Bronchial epithelial cell (primary cell): ENCODE data around the gene CHI3L1. TPM values are rescaled to one million over a fixed set of nuclear protein-coding genes. Genes with fewer than 3 reads are reported as not detected.

Experiments
- DNase-seq: peaks from one replicate; pipeline ENCODE4 v3.0.0-alpha.2; 2010; ENCODE audit warnings: low read depth
- FAIRE-seq: peaks from 2 replicates; lab custom pipeline; 2011; peaks lifted over from hg19 to GRCh38; lab: Jason Lieb, UNC
- H3K27me3 ChIP-seq: 2 replicates; pipeline ENCODE4 v1.5.1; 2011; ENCODE audit warnings: low read length; ENCODE audit not compliant: control insufficient read depth, insufficient read depth
- H3K36me3 ChIP-seq: 2 replicates; pipeline ENCODE4 v1.5.1; 2011; ENCODE audit warnings: low read length; ENCODE audit not compliant: control insufficient read depth, insufficient read depth
- H3K4me3 ChIP-seq: 2 replicates; pipeline ENCODE4 v1.5.1; 2011; ENCODE audit warnings: mild to moderate bottlenecking, low read depth, low read length, control low read depth
- total RNA-seq: library from RNA; depleted of rRNA; stranded (reverse); fragments of >200 nt; gene quantifications from 2 replicates; pipeline ENCODE4 v1.2.1, GENCODE V29; 2014
- TF ChIP-seq, protein P1 (sequence below): IDR thresholded peaks from 2 replicates; pipeline ENCODE4 v1.5.1; 2011; ENCODE audit warnings: mild to moderate bottlenecking, moderate library complexity, low read length, control low read depth, inconsistent platforms; ENCODE audit not compliant: insufficient read depth, severe bottlenecking

Gene CHI3L1
- total RNA-seq, 1 donor from 2014 or later, result 0.79 TPM

DNA sequence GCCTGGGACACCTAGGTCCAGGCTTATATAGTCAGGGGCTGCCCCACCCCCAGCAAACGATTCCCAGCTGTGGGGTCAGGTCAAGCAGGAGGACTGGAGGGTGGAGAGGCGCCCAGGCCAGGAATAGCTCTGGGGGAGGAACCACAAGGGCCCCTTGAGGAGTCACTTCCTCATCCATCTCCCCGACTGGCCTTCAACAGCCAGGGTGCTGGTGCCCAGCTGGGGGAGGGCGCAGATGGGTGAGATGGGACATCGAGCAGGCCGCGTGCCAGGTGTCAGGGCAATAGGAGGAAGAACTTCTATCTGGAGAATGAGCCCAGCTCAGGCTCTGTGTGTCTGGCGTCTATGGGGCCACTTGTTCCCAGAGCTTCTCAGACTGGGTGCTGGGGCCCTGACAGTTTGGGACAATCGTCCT lies 10.7 kb downstream of the CHI3L1 start:
- FAIRE-seq (no peak), DNase-seq (no peak)
- no peak overlapping the region for H3K4me3 ChIP-seq

DNA sequence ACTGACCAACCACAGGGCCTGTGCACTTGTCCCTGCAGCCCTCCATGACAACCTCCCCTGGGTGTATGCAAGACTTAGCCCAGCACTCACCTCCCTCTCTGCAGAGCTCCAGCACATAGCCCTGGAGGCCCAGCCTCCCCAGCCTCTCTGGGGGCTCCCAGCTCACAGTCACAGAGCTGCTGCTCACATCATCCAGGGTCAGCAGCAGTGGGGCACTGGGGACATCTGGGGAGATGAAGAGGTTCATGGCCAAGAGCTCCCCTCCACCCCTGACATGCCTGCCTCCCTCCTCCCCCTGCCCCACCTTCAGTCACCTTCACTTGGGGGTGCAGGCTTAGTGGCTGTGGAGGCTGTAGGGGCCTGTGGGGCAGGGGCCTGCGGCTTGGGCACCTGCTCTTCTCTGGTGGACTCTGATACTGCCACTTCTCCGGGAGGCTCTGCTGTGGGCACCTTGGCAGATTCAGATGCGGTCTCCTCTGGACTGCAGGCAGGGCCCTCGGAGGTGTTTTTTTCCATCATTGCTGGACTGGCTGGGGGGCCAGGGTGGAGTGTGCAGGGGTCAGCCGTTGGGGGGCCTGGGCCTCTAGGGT lies 11.2 kb downstream of the CHI3L1 start, which contains the start of gene MYBPH:
Gene MYBPH (minus strand): TSS at position 590 of the 590 bp plus-strand sequence. CDS start 71 bp downstream, at position 519.
- Histone ChIP-seq H3K36me3 (no peaks in the 10 kb centered on the region), H3K27me3 (peaks cover 4% of the 10 kb centered on the region), H3K4me3 (no peak within 1 kb of the TSS)
- TF ChIP-seq, protein P1, sequence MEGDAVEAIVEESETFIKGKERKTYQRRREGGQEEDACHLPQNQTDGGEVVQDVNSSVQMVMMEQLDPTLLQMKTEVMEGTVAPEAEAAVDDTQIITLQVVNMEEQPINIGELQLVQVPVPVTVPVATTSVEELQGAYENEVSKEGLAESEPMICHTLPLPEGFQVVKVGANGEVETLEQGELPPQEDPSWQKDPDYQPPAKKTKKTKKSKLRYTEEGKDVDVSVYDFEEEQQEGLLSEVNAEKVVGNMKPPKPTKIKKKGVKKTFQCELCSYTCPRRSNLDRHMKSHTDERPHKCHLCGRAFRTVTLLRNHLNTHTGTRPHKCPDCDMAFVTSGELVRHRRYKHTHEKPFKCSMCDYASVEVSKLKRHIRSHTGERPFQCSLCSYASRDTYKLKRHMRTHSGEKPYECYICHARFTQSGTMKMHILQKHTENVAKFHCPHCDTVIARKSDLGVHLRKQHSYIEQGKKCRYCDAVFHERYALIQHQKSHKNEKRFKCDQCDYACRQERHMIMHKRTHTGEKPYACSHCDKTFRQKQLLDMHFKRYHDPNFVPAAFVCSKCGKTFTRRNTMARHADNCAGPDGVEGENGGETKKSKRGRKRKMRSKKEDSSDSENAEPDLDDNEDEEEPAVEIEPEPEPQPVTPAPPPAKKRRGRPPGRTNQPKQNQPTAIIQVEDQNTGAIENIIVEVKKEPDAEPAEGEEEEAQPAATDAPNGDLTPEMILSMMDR, result no peak
- no peak for DNase-seq
- no peak for FAIRE-seq

More for the DNA sequence above, 10.7 kb downstream of the CHI3L1 start:
- Histone ChIP-seq H3K27me3 (peaks cover 4% of the 10 kb centered on the region), H3K36me3 (no peaks in the 10 kb centered on the region)
- TF ChIP-seq, protein P1, result no peak

DNA sequence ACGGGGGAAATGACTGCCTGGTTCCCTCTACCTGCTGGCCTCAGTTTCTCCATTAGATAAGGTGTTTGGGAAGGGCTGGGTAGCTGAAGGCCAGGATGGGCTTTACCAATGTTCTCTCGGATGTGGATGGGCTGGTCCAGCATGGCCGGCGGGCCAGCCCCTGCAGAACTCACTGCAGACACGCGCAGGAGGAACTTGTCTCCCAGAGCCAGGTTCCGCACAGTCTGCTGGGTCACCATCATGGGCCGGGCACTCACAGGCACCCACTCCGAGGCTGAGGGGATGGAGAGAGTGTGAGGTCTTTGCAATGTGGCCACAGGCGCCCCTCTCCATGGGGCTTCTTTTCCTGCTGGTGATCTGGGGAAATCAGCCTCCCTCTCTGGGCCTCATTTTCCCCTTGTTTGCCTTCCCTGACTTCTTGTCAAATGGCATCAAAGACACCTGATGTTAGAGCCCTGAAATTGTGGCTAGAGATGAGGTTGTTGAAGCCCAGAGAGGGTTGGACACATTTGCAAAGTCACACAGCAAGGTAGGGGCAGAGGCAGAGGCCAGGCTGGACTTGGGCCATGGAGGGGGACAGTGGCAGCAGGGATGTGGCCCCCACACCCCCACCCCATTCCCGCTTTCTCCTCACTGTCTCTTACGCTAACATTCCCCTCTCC lies 12.0 kb downstream of the CHI3L1 start:
- H3K4me3 ChIP-seq, result no peak overlapping the region
- TF ChIP-seq, protein P1, result no peak
- peaks cover 4% of the 10 kb centered on the region for H3K27me3 ChIP-seq
- no peaks in the 10 kb centered on the region for H3K36me3 ChIP-seq
- DNase-seq (no peak), FAIRE-seq (no peak)

DNA sequence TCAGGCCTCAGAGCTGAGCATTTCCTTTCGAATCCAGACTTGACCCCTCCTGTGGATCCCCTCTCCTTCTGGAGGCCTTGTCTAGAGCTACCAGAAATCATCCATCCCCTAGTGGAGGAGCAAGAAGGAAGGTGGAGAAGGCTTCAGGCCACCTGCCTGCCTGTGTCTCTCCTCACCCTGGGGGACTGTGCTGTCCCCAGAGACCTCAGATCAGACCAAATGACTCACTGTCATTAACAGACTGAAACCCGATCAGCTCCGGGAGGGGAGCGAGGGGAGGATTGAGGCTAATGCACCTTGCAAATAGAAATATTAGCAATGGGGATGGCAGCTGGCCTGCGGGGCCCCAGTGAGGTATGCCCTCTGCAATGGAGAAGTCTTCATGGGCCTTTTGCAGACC lies 12.9 kb downstream of the CHI3L1 start:
- FAIRE-seq (no peak), DNase-seq (no peak)
- H3K27me3 ChIP-seq, result peaks cover 4% of the 10 kb centered on the region
- no peaks in the 10 kb centered on the region for H3K36me3 ChIP-seq
- TF ChIP-seq, protein P1, result no peak
- H3K4me3 ChIP-seq, result no peak overlapping the region

DNA sequence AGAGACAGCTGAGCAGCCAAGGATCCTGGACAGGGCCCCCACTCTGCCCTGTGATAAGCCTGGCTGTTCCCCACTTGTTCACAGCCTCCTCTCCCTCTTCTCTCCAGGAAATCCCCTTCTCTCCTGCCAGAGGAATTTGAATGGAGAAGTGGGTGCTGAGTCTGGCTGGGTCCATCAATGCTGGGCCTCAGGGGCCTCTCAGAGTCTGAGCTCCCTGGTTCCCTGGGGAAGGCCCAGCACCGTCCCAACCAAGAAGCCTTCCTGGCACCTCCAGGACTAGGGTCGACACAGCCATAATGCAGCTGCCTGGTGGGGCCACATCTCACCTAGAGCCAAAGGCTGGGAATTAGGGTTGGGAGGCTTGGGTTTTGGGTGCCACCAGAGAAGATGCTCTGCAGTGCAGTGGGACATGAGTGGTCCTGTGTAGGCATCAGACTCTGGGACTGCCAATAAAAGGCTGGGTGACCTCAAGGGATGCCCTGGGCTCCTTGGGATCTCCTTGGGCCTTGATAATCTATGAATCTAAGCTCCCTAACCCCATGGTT lies 13.4 kb downstream of the CHI3L1 start:
- Histone ChIP-seq H3K27me3 (peaks cover 6% of the 10 kb centered on the region), H3K36me3 (no peaks in the 10 kb centered on the region), H3K4me3 (no peak overlapping the region)
- no peak for FAIRE-seq
- TF ChIP-seq, protein P1, result no peak
- no peak for DNase-seq
